Measurements from ENCODE around the gene KAZALD1. TPM values are rescaled to one million over a fixed set of nuclear protein-coding genes. Genes with fewer than 3 reads are reported as not detected.

Gene KAZALD1
- total RNA-seq, 1 experiment from 2014 or later, result 16.0 TPM

DNA sequence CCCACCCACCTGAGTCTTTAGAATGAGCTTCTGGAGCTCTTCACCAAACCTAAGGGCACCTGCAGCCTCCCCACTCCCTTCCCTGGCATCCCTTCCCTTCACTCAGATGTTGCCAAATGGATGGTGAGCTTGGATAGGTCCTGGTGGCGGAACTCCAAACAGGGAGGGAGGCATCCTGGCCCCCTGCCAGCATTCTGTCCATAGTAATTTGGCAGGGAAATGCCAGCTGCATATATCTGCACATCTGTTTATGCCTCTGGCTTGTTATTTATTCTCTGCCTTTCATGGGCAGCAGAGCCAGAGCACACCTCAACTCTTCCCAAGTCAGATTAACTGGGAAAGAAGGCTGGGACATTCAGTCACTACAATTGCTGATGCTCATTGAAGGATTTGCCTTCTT lies 18.1 kb downstream of the KAZALD1 start:
- no peak overlapping the region for H2AFZ ChIP-seq (ENCODE audit: low read depth, low read length, poor library complexity, severe bottlenecking)
- no peaks in the 10 kb centered on the region for H3K9me2 ChIP-seq (ENCODE audit: insufficient read depth)
- BruUV-seq (replicated peaks), result no TSS peak
- CTCF ChIA-PET, result no interaction called here
- intact Hi-C loops (cut with micrococcal nuclease), result no loop called here
- RAD21 ChIA-PET (ENCODE audit: low non-redundant PET in 1 of 2, low total read pairs in 2 of 2, uncharacterized antibody in 2 of 2, unreplicated experiment in 2 of 2), result no interaction called here
- ATAC-seq, result no peak
- H3K27ac ChIP-seq (ENCODE audit: low read depth, low read length), result no peak overlapping the region
- no peaks in the 10 kb centered on the region for H4K20me1 ChIP-seq (ENCODE audit: insufficient read depth)
- no peaks in the 10 kb centered on the region for H3K36me3 ChIP-seq (ENCODE audit: control insufficient read depth in 1 of 2, insufficient read depth in 2 of 2, low read length in 2 of 2)
- H3K27me3 ChIP-seq (ENCODE audit: insufficient read depth, low read length), result peaks cover 56% of the 10 kb centered on the region
- no peak for DNase-seq (ENCODE audit: low read depth, low spot score)
- no peak overlapping the region for H3K4me3 ChIP-seq (replicated peaks in 1 of 2; ENCODE audit: low read depth in 1 of 2, low read length in 2 of 2)
- POLR2A ChIA-PET, result interaction anchor here (1.4 kb wide), 1 partner anchor 12 kb away, joined by 3 read pairs; no protein-coding TSS in a partner anchor
- H3K9ac ChIP-seq (ENCODE audit: low read length), result no peak overlapping the region
- H3K79me2 ChIP-seq (ENCODE audit: insufficient read depth, low read length), result no peaks in the 10 kb centered on the region
- no peak overlapping the region for H3K4me2 ChIP-seq (ENCODE audit: low read length)
- TF ChIP-seq YY1 (IDR thresholded peaks at IDR 0.05; ENCODE audit: extremely low read depth, insufficient replicate concordance, low read depth, low read length) (no peak), ZNF274 (IDR thresholded peaks at IDR 0.05; ENCODE audit: low read depth, low read length) (no peak), EZH2 (IDR thresholded peaks at IDR 0.05) (no peak), SRF (IDR thresholded peaks at IDR 0.05; ENCODE audit: low read depth) (no peak), POLR2AphosphoS5 (IDR thresholded peaks at IDR 0.05; ENCODE audit: low read depth, low read length) (no peak)
- no peaks in the 10 kb centered on the region for H3K9me3 ChIP-seq (ENCODE audit: control insufficient read depth in 1 of 2, insufficient read depth in 1 of 2, low read depth in 1 of 2, low read length in 2 of 2)
- no peaks in the 10 kb centered on the region; a peak in 1 of 4 replicates for H3K4me1 ChIP-seq (ENCODE audit: control insufficient read depth in 1 of 2, insufficient read depth in 2 of 2, low read length in 2 of 2)

DNA sequence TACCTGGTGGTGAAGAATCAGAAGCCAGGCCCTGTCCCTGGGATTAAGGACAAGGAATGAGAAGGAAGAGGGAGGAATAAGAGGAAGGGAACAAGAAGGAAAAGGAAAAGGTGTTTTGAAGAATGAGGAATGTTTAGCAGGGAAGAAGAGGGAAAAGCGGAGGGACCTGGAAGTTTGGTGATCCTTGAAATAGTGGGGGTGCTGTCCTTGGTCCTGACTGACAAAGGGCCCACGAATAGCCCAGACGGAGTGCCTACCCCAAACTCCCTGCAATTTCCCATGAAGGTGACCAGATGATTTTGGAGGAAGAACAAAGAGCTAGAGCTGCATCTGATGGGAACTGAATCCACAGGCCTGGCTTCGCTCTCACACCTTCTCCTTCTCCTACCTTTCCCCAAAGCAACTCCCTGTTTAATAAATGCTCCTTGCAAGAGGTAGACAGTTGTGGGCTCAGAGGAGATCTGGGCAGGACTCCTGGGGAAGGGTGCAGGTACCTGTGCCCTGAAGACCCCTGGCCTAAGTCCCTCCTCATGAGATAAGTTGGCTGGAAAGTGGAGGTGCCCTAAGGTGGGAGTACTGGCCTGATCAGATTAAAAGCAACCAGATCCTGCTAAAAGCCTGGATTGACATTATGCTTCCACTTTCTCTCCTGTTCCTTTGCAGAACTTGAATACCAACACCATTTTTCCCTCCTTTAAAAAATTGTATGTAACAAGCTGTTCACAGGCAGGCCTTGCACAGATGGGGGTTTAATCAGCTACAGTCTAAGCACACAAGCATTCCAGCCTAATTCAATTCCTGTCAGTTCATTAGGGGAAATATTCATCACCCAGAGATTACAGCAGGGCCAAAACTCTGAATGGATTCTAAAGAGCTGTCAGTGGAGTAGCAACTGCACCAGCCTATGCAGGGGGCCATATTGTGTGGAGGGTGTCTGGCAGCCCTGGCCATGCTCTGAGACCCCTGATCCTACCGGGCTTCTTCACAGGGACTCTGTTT lies 19.4 kb downstream of the KAZALD1 start:
- ChIA-PET POLR2A (no interaction called here), CTCF (no interaction called here)
- H3K9me2 ChIP-seq (ENCODE audit: insufficient read depth), result no peaks in the 10 kb centered on the region

More for the DNA sequence above, 19.4 kb downstream of the KAZALD1 start:
- H2AFZ ChIP-seq (ENCODE audit: low read depth, low read length, poor library complexity, severe bottlenecking), result no peak overlapping the region
- peaks cover 55% of the 10 kb centered on the region; the same call in 1 of the 2 replicates for H3K27me3 ChIP-seq (ENCODE audit: insufficient read depth, low read length)
- no peak overlapping the region for H3K4me2 ChIP-seq (ENCODE audit: low read length)
- RAD21 ChIA-PET (ENCODE audit: low non-redundant PET in 1 of 2, low total read pairs in 2 of 2, uncharacterized antibody in 2 of 2, unreplicated experiment in 2 of 2), result no interaction called here
- no peaks in the 10 kb centered on the region for H4K20me1 ChIP-seq (ENCODE audit: insufficient read depth)
- no peaks in the 10 kb centered on the region for H3K4me1 ChIP-seq (ENCODE audit: control insufficient read depth in 1 of 2, insufficient read depth in 2 of 2, low read length in 2 of 2)
- H3K79me2 ChIP-seq (ENCODE audit: insufficient read depth, low read length), result no peaks in the 10 kb centered on the region
- H3K4me3 ChIP-seq (replicated peaks in 1 of 2; ENCODE audit: low read depth in 1 of 2, low read length in 2 of 2), result no peak overlapping the region
- no peak overlapping the region for H3K27ac ChIP-seq (ENCODE audit: low read depth, low read length)
- BruUV-seq (replicated peaks), result no TSS peak
- H3K9me3 ChIP-seq (ENCODE audit: control insufficient read depth in 1 of 2, insufficient read depth in 1 of 2, low read depth in 1 of 2, low read length in 2 of 2), result no peaks in the 10 kb centered on the region
- H3K9ac ChIP-seq (ENCODE audit: low read length), result no peak overlapping the region
- no peaks in the 10 kb centered on the region for H3K36me3 ChIP-seq (ENCODE audit: control insufficient read depth in 1 of 2, insufficient read depth in 2 of 2, low read length in 2 of 2)
- DNase-seq (ENCODE audit: low read depth, low spot score), result no peak
- 0 out of 2 replicates have a peak, but pooled peaks have one; percentile 38 for ATAC-seq
- intact Hi-C loops (cut with micrococcal nuclease), result no loop called here
- TF ChIP-seq, protein P1, sequence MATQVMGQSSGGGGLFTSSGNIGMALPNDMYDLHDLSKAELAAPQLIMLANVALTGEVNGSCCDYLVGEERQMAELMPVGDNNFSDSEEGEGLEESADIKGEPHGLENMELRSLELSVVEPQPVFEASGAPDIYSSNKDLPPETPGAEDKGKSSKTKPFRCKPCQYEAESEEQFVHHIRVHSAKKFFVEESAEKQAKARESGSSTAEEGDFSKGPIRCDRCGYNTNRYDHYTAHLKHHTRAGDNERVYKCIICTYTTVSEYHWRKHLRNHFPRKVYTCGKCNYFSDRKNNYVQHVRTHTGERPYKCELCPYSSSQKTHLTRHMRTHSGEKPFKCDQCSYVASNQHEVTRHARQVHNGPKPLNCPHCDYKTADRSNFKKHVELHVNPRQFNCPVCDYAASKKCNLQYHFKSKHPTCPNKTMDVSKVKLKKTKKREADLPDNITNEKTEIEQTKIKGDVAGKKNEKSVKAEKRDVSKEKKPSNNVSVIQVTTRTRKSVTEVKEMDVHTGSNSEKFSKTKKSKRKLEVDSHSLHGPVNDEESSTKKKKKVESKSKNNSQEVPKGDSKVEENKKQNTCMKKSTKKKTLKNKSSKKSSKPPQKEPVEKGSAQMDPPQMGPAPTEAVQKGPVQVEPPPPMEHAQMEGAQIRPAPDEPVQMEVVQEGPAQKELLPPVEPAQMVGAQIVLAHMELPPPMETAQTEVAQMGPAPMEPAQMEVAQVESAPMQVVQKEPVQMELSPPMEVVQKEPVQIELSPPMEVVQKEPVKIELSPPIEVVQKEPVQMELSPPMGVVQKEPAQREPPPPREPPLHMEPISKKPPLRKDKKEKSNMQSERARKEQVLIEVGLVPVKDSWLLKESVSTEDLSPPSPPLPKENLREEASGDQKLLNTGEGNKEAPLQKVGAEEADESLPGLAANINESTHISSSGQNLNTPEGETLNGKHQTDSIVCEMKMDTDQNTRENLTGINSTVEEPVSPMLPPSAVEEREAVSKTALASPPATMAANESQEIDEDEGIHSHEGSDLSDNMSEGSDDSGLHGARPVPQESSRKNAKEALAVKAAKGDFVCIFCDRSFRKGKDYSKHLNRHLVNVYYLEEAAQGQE (IDR thresholded peaks at IDR 0.05; ENCODE audit: low read depth), result peak; percentile 94
- TF ChIP-seq ZNF274 (IDR thresholded peaks at IDR 0.05; ENCODE audit: low read depth, low read length), result no peak

Measured in HCT116 (cell line).